ENCODE data around the gene NMT1.
"Not testable (repeated sequence)": the region's sequence is repeated elsewhere in the genome, so short reads cannot be mapped to it uniquely, and the experiment has no call there.

Gene NMT1

GRCh38 chr17:45120558-45120957 is 59.4 kb downstream of the NMT1 start:
- DNase-seq (ENCODE audit: low read depth) = no peak

DNA sequence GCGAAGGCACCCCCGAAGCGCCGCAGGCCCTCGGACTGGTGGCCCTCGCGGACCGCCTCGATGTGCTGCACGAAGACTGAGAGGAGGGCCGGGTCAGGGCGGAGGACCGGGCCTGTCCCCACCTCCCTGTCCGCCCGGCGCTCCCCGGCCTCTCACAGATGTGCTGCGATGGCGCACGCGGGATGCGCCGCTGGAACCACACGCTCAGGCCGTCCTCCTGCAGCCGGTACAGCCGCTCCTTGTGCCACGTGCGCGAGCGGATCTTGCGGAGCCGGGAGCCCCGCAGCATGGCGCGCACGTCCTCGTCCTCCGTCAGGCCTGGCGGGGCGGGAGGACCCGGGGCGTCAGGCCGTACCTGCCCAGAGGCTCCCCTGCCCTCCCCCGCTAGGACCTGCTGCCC is 59.9 kb downstream of the NMT1 start:
- DNase-seq (ENCODE audit: low read depth) = no peak

DNA sequence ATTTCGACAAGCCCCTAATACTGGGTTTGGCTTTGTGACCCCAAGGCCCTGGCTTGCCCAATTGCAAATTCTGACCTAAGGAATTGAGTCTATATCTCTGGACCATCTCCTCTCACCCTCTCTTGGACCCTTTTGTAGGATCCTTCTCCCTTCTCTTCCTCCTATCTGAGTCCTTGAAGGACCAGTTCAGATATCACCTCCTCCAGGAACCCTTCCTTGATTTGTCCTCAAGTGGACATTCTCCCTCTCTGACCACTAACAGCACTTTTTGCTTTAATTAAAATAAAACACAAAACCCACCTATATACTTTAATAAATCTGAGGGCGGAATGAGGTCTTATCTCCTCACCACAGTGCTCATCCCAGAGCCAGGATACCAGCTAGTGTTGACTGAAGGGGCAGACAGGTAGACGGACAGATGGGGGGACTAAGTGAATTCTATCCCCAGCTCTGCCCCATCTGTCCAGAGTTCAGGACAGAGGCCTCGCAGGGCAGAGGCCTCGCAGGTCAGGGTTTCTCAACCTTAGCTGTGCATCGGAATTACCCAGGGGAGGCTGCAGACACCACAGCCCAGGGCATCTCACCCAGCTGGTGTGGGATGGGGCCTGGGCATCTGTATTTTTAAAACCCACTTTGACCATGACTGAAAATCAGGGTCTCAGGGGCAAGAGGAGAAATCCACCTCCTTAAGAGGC is 62.1 kb downstream of the NMT1 start:
- no peak for DNase-seq (ENCODE audit: low read depth)

GRCh38 chr17:45123930-45124796 is 63.0 kb downstream of the NMT1 start:
- peak; percentile 22 for DNase-seq (ENCODE audit: low read depth)

DNA sequence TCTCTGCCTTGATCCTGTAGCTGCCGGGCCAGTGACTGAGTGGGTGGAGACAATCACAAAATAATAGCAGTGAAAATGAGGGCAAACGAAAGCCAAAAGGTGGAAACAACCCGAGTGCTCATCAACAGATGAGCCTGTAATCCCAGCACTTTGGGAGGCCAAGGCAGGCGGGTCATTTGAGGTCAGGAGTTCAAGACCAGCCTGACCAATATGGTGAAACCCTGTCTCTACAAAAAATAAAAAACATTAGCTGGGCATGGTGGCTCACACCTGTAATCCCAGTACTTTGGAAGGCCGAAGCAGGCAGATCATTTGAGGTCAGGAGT is 63.6 kb downstream of the NMT1 start:
- DNase-seq (ENCODE audit: low read depth) = not testable (repeated sequence)

DNA sequence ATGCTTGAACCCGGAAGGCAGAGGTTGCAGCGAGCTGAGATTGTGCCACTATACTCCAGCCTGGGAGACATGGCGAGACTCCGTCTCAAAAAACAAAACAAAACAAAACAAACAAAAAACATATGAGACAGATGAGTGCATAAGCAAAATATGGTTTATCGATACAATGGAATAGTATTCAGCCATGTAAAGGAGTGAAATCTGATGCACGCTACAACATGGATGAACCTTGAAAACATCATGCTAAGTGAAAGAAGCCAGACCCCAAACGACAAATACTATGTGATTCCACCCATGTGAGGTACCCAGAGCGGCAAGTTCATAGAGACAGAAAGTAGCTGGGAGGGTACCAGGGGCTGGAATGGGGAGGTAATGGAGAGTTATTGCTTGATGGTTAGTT is 64.4 kb downstream of the NMT1 start:
- DNase-seq (ENCODE audit: low read depth) = no peak

- DNase-seq (ENCODE audit: low read depth) = no peak
Measured at GRCh38 chr17:45127207-45127547, 66.1 kb downstream of the NMT1 start.

- DNase-seq (ENCODE audit: low read depth) = no peak
Measured at GRCh38 chr17:45127548-45128300, 66.6 kb downstream of the NMT1 start.

GRCh38 chr17:45128331-45128730 is 67.2 kb downstream of the NMT1 start:
- no peak for DNase-seq (ENCODE audit: low read depth)

DNA sequence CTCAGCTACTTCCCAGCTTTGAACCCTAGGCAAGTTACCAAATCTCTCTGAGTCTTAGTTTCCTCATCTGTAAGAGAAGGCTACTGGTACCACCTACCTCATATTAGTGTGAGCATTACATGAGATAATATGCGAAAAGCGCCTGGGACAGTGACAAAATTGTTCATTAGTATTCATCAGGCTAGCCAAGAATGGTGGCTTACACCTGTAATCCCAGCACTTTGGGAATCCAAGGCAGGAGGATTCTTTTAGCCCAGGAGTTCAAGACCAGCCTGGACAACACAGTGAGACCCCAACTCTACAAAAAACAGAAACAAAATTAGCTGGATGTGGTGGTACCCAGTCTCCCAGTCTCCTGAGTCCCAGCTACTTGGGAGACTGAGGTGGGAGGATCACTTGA is 67.9 kb downstream of the NMT1 start:
- no peak for DNase-seq (ENCODE audit: low read depth)

DNA sequence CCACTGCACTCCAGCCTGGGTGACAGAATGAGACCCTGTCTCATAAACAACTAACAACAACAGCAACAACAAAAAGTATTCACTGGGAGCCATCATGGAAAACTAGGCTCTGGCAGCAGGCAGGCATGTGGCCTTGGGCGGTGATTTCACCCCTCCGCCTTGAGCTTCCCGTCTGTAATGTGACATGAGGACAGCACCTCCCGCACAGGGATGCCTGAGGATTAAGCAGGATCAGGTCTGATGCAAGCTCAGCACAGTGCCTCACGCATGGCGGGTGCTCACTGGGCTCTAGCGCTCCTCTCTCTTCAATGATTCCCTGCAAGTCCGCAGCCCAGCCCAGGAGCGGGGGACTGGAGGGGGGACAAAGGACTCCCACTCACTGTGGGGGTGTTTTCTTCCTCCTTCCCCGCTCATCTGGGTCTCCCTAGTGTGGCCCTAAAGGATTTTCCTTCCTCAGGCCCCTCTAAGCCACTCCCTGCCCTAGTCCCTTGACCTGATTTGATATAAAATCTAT is 68.4 kb downstream of the NMT1 start:
- DNase-seq (ENCODE audit: low read depth) = no peak

DNA sequence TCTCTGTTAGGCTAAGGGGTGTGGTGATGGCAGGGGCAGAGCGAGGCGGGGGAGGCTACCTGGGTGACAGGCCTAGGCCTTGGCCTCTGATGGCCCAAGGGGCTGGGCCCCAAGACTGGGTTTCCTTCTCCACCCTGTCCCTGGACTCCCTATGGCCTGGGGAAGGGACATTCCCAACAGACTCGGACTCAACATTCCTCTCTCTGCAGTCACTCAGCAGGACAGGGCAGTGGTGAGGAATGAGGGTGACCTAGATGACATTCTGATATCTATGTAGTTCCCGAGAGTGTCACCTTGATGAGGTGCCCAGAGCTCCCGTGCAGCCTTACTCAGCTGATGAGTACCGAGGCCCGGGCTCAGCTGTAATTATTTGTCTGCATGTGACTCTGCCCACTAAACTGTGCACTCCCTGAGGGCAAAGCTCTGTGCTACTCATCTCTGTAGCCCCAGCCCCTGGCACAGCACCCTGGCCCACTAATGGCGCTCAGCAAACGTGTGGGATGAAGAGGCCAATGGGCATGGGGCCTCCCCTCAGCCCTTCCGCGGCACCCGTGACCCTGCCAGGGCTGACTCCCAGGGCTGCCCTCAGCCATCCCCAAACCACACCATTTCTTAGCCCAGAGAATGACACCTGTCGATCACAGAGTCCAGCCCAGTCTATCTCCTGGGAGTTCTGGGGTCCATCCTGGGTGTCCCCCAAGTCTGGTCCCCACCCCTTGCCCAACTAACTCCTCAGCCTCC is 69.0 kb downstream of the NMT1 start:
- DNase-seq (ENCODE audit: low read depth) = no peak

DNA sequence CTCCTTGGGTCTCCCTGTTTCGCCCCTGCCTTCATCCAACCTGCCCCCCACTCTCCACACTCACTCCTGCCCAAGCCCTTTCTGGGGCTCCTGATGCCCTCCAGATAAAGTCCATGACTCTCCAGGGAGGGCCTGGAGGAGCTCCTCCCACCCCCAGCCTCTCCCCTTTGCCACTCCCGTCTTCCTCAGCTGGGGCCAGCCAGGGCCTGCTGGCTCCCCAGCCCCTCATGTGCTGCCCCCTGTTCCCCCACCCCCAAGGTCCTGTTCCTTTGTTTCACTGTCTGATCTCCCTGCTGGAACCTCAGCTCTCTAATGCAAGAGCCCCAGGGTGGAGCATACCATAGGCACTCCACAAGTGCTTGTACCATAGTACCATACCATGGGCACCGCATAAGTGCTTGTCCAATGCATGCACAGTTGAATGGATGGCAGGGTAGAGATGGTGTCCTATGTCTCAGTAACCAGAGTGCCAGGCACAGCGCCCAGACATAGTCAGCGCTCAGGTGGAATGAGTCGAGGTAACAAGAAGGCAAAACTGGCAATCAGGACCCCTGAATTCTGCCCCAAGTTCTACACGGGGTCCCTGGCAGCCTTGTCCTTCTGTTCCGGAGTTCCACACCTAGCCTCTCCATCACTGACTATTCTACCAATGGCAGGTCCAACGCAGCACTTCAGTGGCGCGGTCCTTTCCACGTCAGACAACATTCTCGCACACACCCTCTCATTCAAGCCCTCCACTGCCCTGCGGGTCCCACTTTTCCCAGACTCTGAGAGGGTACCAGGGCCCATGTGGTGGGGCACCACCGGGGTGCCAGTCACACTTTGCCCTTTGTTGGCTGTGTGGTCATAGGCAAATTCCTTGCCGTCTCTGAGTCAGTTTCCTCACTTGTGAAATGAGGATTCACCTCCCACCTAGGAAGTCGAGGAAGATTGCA is 69.8 kb downstream of the NMT1 start:
- no peak for DNase-seq (ENCODE audit: low read depth)

DNA sequence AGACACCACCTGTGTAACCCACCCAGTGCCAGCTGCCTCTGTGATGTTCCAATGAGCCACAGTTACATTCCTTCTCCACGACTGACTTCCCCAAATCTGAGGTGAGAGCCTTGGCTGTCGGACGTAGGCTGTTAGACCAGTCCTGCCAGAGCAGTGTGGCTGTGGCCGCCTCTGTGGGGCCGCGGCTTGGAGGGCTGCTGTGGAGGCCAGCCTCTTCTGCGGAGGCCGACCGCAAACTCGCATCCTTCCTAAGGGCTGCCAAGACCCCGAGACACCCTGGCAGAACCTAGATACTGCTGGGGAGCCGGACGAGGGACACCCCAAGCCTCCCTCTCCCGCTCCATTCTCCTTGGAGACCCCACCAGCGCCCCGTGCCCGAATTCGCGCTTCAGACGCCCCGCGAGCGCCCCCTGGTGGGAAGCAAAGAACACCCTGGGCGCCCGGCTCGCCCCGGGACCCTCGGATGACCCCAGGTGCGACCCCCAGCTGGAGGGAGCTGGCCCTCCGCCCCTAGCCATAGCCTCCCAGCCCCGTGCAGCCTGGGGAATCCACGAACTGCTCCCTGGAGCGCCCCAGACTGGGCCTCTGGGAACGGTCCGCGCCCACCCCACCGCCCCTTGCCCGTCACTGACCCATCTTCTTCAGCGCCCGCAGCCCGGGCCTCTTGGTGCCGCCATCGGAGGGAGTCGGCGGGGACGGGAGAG is 70.7 kb downstream of the NMT1 start:
- DNase-seq (ENCODE audit: low read depth) = peak; percentile 22

GRCh38 chr17:45132320-45132571 is 71.1 kb downstream of the NMT1 start, which contains the start of gene PLCD3:
Gene PLCD3, minus strand, starts transcription at chr17:45132515. Its CDS starts 105 bp downstream, at chr17:45132410.
- no peak for DNase-seq (ENCODE audit: low read depth)

DNA sequence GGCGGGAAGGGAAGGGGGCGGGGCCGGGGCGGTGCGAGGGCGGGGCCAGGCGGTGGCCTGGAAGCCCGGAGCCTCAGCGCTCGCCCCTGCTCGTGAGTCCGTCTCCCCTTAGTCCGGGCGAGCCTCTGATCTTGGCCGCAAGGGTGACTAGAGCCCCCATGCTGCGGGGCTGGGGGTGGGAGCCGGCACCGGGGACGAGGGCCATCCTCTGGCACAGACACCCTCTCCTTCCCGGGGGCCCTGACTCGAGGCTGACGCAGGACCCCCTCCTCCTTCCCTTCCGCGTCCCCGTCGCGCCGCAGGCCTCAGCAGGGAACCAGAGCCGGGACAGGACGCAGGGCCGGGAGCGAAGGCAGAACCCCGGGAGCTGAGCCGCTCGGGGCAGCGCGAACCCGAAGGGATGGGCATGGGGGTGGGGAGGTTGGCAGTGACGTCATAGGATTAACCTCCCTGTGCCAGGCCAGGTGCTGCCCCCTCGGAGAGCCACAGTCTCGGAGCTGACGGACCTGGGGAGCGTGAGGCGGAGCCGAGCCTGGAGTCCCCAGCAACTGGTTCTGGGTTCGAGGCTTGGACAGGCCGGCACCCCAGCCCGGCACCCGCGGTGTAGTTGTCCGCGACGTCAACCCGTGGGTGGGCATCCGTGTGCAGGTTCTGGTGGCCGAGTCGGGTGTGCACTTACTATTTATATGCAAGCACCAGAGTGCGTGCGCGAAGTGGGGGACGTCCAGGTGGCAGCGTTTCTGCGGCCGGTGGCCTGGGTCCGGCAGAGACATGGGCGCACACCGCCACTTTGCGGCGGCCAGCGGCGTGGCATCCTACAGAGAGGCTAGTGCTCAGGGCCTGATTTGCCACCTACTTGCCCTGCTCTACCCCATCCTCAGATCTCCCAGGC is 71.7 kb downstream of the NMT1 start:
- peak; percentile 52 for DNase-seq (ENCODE audit: low read depth)

GRCh38 chr17:45135192-45135977 is 74.3 kb downstream of the NMT1 start, which contains the start of gene ACBD4:
Gene ACBD4, plus strand, starts transcription at chr17:45135687. Its CDS starts 458 bp downstream, at chr17:45136145.
- peak; percentile 96 for DNase-seq (ENCODE audit: low read depth)

DNA sequence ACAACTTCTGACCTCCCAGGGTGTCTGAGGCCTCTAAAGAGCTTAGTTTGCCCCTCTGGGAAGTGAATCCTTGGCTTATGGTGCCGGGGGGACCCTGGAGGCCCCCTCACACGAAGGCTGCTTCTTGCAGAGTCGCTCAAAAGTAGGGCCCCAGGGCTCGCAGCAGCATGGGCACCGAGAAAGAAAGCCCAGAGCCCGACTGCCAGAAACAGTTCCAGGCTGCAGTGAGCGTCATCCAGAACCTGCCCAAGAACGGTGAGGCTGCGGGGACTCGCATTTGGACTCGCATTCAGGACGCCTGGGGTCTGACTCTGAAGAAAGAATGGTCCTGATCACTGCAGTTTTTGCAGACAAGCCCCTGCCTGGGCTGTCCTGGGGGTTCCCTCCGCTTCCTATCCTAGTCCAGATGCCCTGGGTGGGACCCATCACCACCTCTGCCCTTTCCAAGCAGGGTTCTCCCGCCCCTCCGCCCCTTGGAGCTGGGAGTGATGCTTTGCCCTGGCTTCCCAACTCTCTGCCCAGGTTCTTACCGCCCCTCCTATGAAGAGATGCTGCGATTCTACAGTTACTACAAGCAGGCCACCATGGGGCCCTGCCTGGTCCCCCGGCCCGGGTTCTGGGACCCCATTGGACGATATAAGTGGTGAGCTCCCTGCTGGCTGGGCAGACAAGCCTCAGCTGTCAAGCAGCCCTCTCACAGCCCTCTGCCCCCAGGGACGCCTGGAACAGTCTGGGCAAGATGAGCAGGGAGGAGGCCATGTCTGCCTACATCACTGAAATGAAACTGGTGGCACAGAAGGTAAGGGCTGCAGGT is 75.1 kb downstream of the NMT1 start:
- no peak for DNase-seq (ENCODE audit: low read depth)

Measured in activated T-helper 1 cell treated with Interleukin-2 at 50 U/mL for 16 hours (primary cell).